HEK293T (cell line): ENCODE measurements around the gene CACUL1.
"Not testable (repeated sequence)": the region's sequence is repeated elsewhere in the genome, so short reads cannot be mapped to it uniquely, and the experiment has no call there.

Source experiments
- CTCF ChIA-PET: fragments of 350-600 bp; formaldehyde crosslinking; extraction: SDS; loops from one replicate; lab custom pipeline; 2021; ENCODE audit warnings: antibody characterized with exemption, inconsistent platforms; lab: Yijun Ruan, JAX
- POLR2A ChIA-PET: fragments of 350-600 bp; formaldehyde crosslinking; extraction: SDS; loops from one replicate; lab custom pipeline; 2020; ENCODE audit warnings: antibody characterized with exemption, inconsistent platforms; lab: Yijun Ruan, JAX
- DNase-seq: peaks from one replicate; pipeline ENCODE4 v3.0.0; 2012; ENCODE audit warnings: mixed read lengths; ENCODE audit errors: extremely low spot score
- ARNT ChIP-seq: fragments of 450-650 bp; IDR thresholded peaks from 2 replicates; pipeline ENCODE4 v1.6.1; 2017; ENCODE audit warnings: mild to moderate bottlenecking
- BHLHE40 ChIP-seq: fragments of 450-650 bp; IDR thresholded peaks from 2 replicates; pipeline ENCODE4 v1.6.1; 2016; ENCODE audit warnings: mild to moderate bottlenecking, moderate library complexity, borderline replicate concordance
- CTBP1 ChIP-seq: fragments of 450-650 bp; IDR thresholded peaks from 2 replicates; pipeline ENCODE4 v1.6.1; 2016; ENCODE audit warnings: borderline replicate concordance
- ELF4 ChIP-seq: fragments of 450-650 bp; IDR thresholded peaks from 2 replicates; pipeline ENCODE4 v1.6.1; 2017; ENCODE audit warnings: antibody characterized with exemption
- FOXA1 ChIP-seq: fragments of 450-650 bp; IDR thresholded peaks from 2 replicates; pipeline ENCODE4 v1.6.1; 2016; ENCODE audit warnings: mild to moderate bottlenecking
- FOXK2 ChIP-seq: fragments of 450-650 bp; IDR thresholded peaks from 2 replicates; pipeline ENCODE4 v1.6.1; 2016; ENCODE audit warnings: mild to moderate bottlenecking
- FOXM1 ChIP-seq: fragments of 450-650 bp; IDR thresholded peaks from 2 replicates; pipeline ENCODE4 v1.6.1; 2017; ENCODE audit warnings: mild to moderate bottlenecking, borderline replicate concordance
- HDGF ChIP-seq: fragments of 450-650 bp; IDR thresholded peaks from 2 replicates; pipeline ENCODE4 v1.6.1; 2017; ENCODE audit warnings: antibody characterized with exemption, borderline replicate concordance
- L3MBTL2 ChIP-seq: fragments of 450-650 bp; conservative IDR thresholded peaks from 2 replicates; pipeline ENCODE4 v1.6.1; 2016; ENCODE audit warnings: mild to moderate bottlenecking
- LEF1 ChIP-seq: fragments of 450-650 bp; IDR thresholded peaks from 2 replicates; pipeline ENCODE4 v1.6.1; 2017; ENCODE audit warnings: mild to moderate bottlenecking, borderline replicate concordance
- NFRKB ChIP-seq: fragments of 450-650 bp; IDR thresholded peaks from 2 replicates; pipeline ENCODE4 v1.6.1; 2016; ENCODE audit warnings: mild to moderate bottlenecking, moderate library complexity
- PKNOX1 ChIP-seq: fragments of 450-650 bp; IDR thresholded peaks from 2 replicates; pipeline ENCODE4 v1.6.1; 2016
- SP1 ChIP-seq: fragments of 450-650 bp; IDR thresholded peaks from 2 replicates; pipeline ENCODE4 v1.6.1; 2017
- SUZ12 ChIP-seq: fragments of 450-650 bp; IDR thresholded peaks from 2 replicates; pipeline ENCODE4 v1.6.1; 2016; ENCODE audit warnings: mild to moderate bottlenecking
- TARDBP ChIP-seq: fragments of 450-650 bp; IDR thresholded peaks from 2 replicates; pipeline ENCODE4 v1.6.1; 2016
- ZNF384 ChIP-seq: fragments of 450-650 bp; IDR thresholded peaks from 2 replicates; pipeline ENCODE4 v1.6.1; 2016

The CACUL1 gene

DNA sequence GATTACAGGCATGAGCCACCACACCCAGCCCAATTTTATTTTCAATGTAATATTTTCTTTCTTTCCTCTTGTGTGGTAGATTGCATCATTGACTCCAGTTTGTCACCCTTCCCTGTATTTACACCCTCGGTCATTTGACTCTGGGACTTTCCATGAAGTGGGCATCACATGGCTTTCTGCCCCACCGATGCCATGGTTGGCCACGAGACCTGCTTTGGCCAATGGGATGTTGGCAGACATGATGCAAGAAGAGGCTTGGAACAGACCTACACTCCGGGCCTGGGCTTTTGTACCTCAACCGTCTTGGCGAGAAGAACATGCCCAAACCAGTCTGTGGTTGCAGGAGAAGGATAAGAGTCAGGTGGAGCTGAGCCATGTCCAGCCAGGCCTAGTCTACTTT lies 38.8 kb upstream of the CACUL1 start:
- TF ChIP-seq ARNT (no peak), ZNF384 (no peak), FOXM1 (no peak)
- no peak for DNase-seq
- ChIA-PET CTCF (no interaction called here), POLR2A (no interaction called here)

DNA sequence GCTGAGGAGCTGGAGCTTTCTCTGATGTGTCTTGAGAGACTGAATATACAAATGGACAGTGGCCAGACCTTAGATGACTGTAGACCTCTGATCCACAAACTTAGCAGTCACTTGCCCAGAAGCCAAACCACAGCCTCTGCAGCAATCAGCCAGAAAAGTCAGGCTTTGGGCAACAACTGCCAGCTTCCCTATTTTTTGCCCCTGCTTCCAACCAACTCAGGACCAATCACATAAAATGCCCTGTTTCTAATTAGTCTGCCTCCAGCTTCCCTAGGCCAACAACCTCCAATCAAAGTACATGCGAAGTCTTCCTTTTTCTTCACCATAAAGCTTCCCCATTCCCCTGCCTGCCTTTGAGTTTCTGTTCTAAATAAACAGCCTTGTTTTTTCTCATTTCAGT lies 37.8 kb upstream of the CACUL1 start:
- ChIA-PET CTCF (no interaction called here), POLR2A (no interaction called here)
- DNase-seq, result no peak
- TF ChIP-seq NFRKB (no peak), SUZ12 (no peak), FOXK2 (no peak), BHLHE40 (no peak), PKNOX1 (no peak), SP1 (no peak), FOXM1 (no peak), LEF1 (no peak), TARDBP (no peak), ZNF384 (no peak), L3MBTL2 (no peak), ELF4 (no peak), FOXA1 (no peak), HDGF (no peak), ARNT (no peak), CTBP1 (no peak)

- ChIA-PET POLR2A (interaction anchor here (0.6 kb wide), 1 partner anchor 35 kb away, joined by 3 read pairs; no protein-coding TSS in a partner anchor), CTCF (no interaction called here)
- DNase-seq, result no peak
- TF ChIP-seq ELF4 (no peak), SUZ12 (no peak)
Observed at GRCh38 chr10:118790058-118790457, 35.3 kb upstream of the CACUL1 start.

GRCh38 chr10:118785551-118785950 lies 30.8 kb upstream of the CACUL1 start:
- TF ChIP-seq NFRKB (no peak), CTBP1 (no peak), FOXK2 (no peak), TARDBP (no peak), FOXM1 (no peak), ARNT (no peak), ELF4 (no peak), ZNF384 (no peak), L3MBTL2 (no peak), PKNOX1 (no peak), SUZ12 (no peak), BHLHE40 (no peak), SP1 (no peak), LEF1 (no peak), FOXA1 (no peak), HDGF (no peak)
- ChIA-PET CTCF (no interaction called here), POLR2A (no interaction called here)
- no peak for DNase-seq

GRCh38 chr10:118783776-118784545 lies 29.2 kb upstream of the CACUL1 start:
- DNase-seq, result no peak
- ChIA-PET POLR2A (no interaction called here), CTCF (interaction anchor here (0.6 to 0.8 kb wide), 2 partner anchors 216 to 325 kb away, joined by 3 to 4 read pairs; no protein-coding TSS in a partner anchor)
- TF ChIP-seq BHLHE40 (no peak), ARNT (no peak), FOXM1 (no peak), ELF4 (no peak), TARDBP (no peak), SUZ12 (no peak), FOXK2 (no peak), SP1 (no peak), L3MBTL2 (no peak)

GRCh38 chr10:118782916-118783465 lies 28.2 kb upstream of the CACUL1 start:
- DNase-seq, POLR2A ChIA-PET, CTCF ChIA-PET: not testable (repeated sequence)

DNA sequence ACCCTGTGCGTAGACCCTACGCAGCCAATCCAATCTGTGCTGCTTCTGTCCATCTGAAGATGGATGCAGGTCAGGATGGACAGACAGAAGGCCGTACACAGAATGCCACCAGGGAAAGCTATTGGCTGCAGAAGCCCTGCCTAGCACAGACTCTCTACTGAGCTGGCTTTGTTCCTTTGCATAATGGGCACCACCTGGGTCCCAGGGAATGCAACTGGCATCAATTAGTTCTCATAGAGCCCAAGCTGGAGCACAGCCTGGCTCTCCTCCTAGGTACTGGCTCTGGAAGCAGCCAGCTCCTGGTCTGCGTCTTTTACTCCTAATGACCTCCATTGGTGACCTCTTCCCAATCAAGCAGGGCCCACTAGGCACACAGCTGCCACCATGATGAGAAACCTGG lies 26.8 kb upstream of the CACUL1 start:
- TF ChIP-seq LEF1, result no peak
- TF ChIP-seq ELF4, result no peak
- TF ChIP-seq NFRKB, result no peak
- TF ChIP-seq FOXM1, result no peak
- no peak for TF ChIP-seq L3MBTL2
- TF ChIP-seq PKNOX1, result no peak
- no peak for TF ChIP-seq ARNT
- TF ChIP-seq BHLHE40, result no peak
- no peak for TF ChIP-seq CTBP1
- no peak for TF ChIP-seq FOXA1
- TF ChIP-seq TARDBP, result no peak
- no peak for TF ChIP-seq SUZ12
- no peak for TF ChIP-seq FOXK2
- TF ChIP-seq HDGF, result no peak
- no peak for TF ChIP-seq SP1
- TF ChIP-seq ZNF384, result no peak
- CTCF ChIA-PET, result no interaction called here
- no peak for DNase-seq
- POLR2A ChIA-PET, result no interaction called here
